ENCODE measurements around the gene ZNF888.
"Not testable (repeated sequence)": the region's sequence is repeated elsewhere in the genome, so short reads cannot be mapped to it uniquely, and the experiment has no call there.

Gene ZNF888

DNA sequence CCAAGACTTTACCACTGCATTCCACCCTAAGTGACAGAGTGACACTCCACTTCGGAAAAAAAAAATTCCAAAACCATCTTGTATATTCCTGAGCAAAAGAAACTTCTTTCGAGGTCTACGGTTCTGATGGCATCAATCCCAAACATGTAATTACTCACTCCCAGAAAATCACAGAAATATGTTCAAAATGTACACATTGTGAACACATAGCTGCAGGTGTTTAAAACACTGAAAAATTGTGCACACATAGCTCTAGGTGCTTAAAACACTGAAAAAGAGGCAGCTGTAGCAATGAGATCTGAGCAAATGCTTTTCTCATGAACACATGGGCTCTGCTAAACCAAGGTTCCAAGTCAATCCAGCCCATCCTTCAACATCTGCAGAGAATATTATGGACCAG, 51.8 kb downstream of the ZNF888 start:
- H2BK15ac ChIP-seq (ENCODE audit: low read depth, poor library complexity, severe bottlenecking): no peak overlapping the region
- no peak overlapping the region for H3K23ac ChIP-seq (ENCODE audit: low read length in 2 of 2)
- no peak overlapping the region for H3K14ac ChIP-seq (ENCODE audit: low read length in 2 of 2)
- H3K27me3 ChIP-seq (ENCODE audit: control insufficient read depth in 1 of 2, insufficient read depth in 1 of 2, low read length in 2 of 2): no peaks in the 10 kb centered on the region
- no peak overlapping the region for H4K8ac ChIP-seq (ENCODE audit: low read length)
- H3K9me3 ChIP-seq (ENCODE audit: control insufficient read depth, low read length): peaks cover 20% of the 10 kb centered on the region
- no peak overlapping the region for H3K9ac ChIP-seq (ENCODE audit: low read length)
- no peak overlapping the region for H2BK5ac ChIP-seq (ENCODE audit: low read depth, low read length, poor library complexity, severe bottlenecking)
- H3K4ac ChIP-seq (ENCODE audit: low read depth in 1 of 2, low read length in 2 of 2): no peak overlapping the region
- DNase-seq: no peak
- WGBS: 80% methylated on average over 3 of the region's 3 CpGs
- H3K4me3 ChIP-seq (ENCODE audit: insufficient read depth in 1 of 2, low read depth in 1 of 2, low read length in 2 of 2): no peak overlapping the region
- no peaks in the 10 kb centered on the region for H3K4me1 ChIP-seq (ENCODE audit: control insufficient read depth, insufficient read depth, low read depth, low read length)
- H3K18ac ChIP-seq (ENCODE audit: low read depth in 1 of 2, low read length in 2 of 2): no peak overlapping the region
- no peaks in the 10 kb centered on the region for H3K36me3 ChIP-seq (ENCODE audit: control insufficient read depth in 1 of 2, insufficient read depth in 2 of 2, low read depth in 1 of 2, low read length in 2 of 2)
- H2BK12ac ChIP-seq (ENCODE audit: low read length in 2 of 2): no peak overlapping the region
- H2BK120ac ChIP-seq (ENCODE audit: low read depth, low read length): no peak overlapping the region
- H3K27ac ChIP-seq (ENCODE audit: low read length, poor library complexity, severe bottlenecking): no peak overlapping the region
- no peak overlapping the region for H3K4me2 ChIP-seq (ENCODE audit: low read length, poor library complexity, severe bottlenecking)
- no peak overlapping the region for H2AK5ac ChIP-seq (ENCODE audit: low read length, severe bottlenecking)
- no peaks in the 10 kb centered on the region for H3K79me1 ChIP-seq (replicated peaks; ENCODE audit: low read length, poor library complexity, severe bottlenecking)
- no peak overlapping the region for H2AFZ ChIP-seq (ENCODE audit: low read depth, low read length)
- no peak overlapping the region for H4K91ac ChIP-seq (ENCODE audit: low read length)

DNA sequence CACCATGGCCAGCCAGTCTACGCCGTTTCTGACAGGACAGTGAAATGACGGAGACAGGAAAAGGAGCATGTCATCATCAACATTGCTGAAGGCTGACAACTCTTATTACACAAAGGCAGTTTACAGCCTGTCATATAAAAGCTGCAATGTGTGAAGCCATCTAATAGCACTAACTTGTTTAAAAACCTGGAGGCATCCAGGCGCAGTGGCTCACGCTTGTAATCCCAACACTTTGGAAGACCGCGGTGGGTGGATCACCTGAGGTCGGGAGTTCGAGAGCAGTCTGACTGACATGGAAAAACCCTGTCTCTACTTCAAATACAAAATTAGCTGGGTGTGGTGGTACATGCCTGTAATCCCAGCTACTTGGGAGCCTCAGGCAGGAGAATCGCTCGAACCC, 55.2 kb downstream of the ZNF888 start:
- not testable (repeated sequence) for H3K23ac ChIP-seq (ENCODE audit: low read length in 2 of 2); H4K8ac ChIP-seq (ENCODE audit: low read length); H3K9ac ChIP-seq (ENCODE audit: low read length); H3K79me1 ChIP-seq (replicated peaks; ENCODE audit: low read length, poor library complexity, severe bottlenecking); H3K36me3 ChIP-seq (ENCODE audit: control insufficient read depth in 1 of 2, insufficient read depth in 2 of 2, low read depth in 1 of 2, low read length in 2 of 2); H2AK5ac ChIP-seq (ENCODE audit: low read length, severe bottlenecking); H3K27me3 ChIP-seq (ENCODE audit: control insufficient read depth in 1 of 2, insufficient read depth in 1 of 2, low read length in 2 of 2); H3K4me1 ChIP-seq (ENCODE audit: control insufficient read depth, insufficient read depth, low read depth, low read length); DNase-seq; H3K4ac ChIP-seq (ENCODE audit: low read depth in 1 of 2, low read length in 2 of 2); H2BK15ac ChIP-seq (ENCODE audit: low read depth, poor library complexity, severe bottlenecking); H2BK12ac ChIP-seq (ENCODE audit: low read length in 2 of 2); H3K18ac ChIP-seq (ENCODE audit: low read depth in 1 of 2, low read length in 2 of 2); H2BK120ac ChIP-seq (ENCODE audit: low read depth, low read length); H3K4me3 ChIP-seq (ENCODE audit: insufficient read depth in 1 of 2, low read depth in 1 of 2, low read length in 2 of 2); H3K14ac ChIP-seq (ENCODE audit: low read length in 2 of 2); H4K91ac ChIP-seq (ENCODE audit: low read length); H2BK5ac ChIP-seq (ENCODE audit: low read depth, low read length, poor library complexity, severe bottlenecking); H3K4me2 ChIP-seq (ENCODE audit: low read length, poor library complexity, severe bottlenecking); H2AFZ ChIP-seq (ENCODE audit: low read depth, low read length); H3K27ac ChIP-seq (ENCODE audit: low read length, poor library complexity, severe bottlenecking)
- WGBS: 93% methylated on average over 10 of the region's 11 CpGs
- peaks cover 12% of the 10 kb centered on the region for H3K9me3 ChIP-seq (ENCODE audit: control insufficient read depth, low read length)

DNA sequence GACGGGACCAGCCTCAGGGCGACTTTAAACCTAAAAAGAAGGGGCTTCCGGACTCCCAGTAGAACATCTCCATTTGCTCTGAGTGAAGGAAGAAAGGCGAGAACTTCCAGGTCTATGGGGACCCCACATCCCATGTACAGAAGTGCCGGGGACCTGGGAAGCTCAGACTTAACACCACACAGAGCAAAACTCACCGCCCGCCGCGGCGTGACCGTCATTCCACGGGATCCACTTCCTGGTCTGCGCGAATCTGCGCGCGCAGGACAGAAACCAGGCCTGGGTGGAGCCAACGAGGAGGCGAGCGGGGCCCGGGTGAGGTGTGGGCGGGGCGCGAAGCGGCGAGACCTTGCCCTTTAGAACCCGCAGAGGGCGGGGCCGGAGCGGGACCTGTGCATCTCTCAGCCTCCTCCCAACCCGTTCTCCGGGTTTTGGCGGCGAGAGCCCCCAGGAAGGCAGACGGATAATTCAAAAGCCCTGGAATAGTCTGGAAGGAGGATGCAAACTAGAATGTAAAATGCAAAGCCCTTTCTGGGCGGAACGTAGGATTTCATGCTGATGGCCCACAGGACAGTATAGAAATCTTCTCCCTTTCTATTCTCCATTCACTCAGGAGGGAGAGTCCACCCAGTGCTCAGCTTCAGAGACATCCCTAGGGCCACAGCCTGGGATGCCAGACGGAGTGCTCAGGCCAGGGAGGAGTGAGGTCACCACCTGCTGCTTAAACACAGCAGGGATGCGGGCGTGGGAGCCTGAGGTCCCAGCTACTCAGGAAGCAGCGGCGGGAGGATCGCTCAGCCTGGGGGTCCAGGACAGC, 65.6 kb downstream of the ZNF888 start, which contains the start of gene ZNF468:
TSS of gene ZNF468 (minus strand) at position 242 of the 814 bp plus-strand sequence. CDS start 3,347 bp downstream, outside the sequence.
- H4K91ac ChIP-seq (ENCODE audit: low read length); H2BK120ac ChIP-seq (ENCODE audit: low read depth, low read length); H3K14ac ChIP-seq (ENCODE audit: low read length in 2 of 2); H3K23ac ChIP-seq (ENCODE audit: low read length in 2 of 2); H2BK12ac ChIP-seq (ENCODE audit: low read length in 2 of 2); H2AK5ac ChIP-seq (ENCODE audit: low read length, severe bottlenecking); H3K4me1 ChIP-seq (ENCODE audit: control insufficient read depth, insufficient read depth, low read depth, low read length); H2BK5ac ChIP-seq (ENCODE audit: low read depth, low read length, poor library complexity, severe bottlenecking); H3K79me1 ChIP-seq (replicated peaks; ENCODE audit: low read length, poor library complexity, severe bottlenecking); H3K27me3 ChIP-seq (ENCODE audit: control insufficient read depth in 1 of 2, insufficient read depth in 1 of 2, low read length in 2 of 2); H2BK15ac ChIP-seq (ENCODE audit: low read depth, poor library complexity, severe bottlenecking): not testable (repeated sequence)
- Histone ChIP-seq H2AFZ (ENCODE audit: low read depth, low read length) (peak within 1 kb of the TSS; percentile 85), H3K27ac (ENCODE audit: low read length, poor library complexity, severe bottlenecking) (peak within 1 kb of the TSS; percentile 21), H3K36me3 (ENCODE audit: control insufficient read depth in 1 of 2, insufficient read depth in 2 of 2, low read depth in 1 of 2, low read length in 2 of 2) (peaks cover 13 to 17% of the 10 kb centered on the region in 2 experiments), H3K9me3 (ENCODE audit: control insufficient read depth, low read length) (peaks cover 13% of the 10 kb centered on the region), H3K18ac (ENCODE audit: low read depth in 1 of 2, low read length in 2 of 2) (peak within 1 kb of the TSS in 1 of 2 experiments; percentile 33), H3K4ac (ENCODE audit: low read depth in 1 of 2, low read length in 2 of 2) (peak within 1 kb of the TSS in 1 of 2 experiments; percentile 28), H4K8ac (ENCODE audit: low read length) (peak within 1 kb of the TSS; percentile 85), H3K4me3 (ENCODE audit: insufficient read depth in 1 of 2, low read depth in 1 of 2, low read length in 2 of 2) (peak within 1 kb of the TSS; percentile 66 to 89), H3K9ac (ENCODE audit: low read length) (peak within 1 kb of the TSS; percentile 92), H3K4me2 (ENCODE audit: low read length, poor library complexity, severe bottlenecking) (peak within 1 kb of the TSS; percentile 79)
- peak; percentile 67 for DNase-seq
- WGBS: 15% methylated on average over 22 of the region's 43 CpGs

DNA sequence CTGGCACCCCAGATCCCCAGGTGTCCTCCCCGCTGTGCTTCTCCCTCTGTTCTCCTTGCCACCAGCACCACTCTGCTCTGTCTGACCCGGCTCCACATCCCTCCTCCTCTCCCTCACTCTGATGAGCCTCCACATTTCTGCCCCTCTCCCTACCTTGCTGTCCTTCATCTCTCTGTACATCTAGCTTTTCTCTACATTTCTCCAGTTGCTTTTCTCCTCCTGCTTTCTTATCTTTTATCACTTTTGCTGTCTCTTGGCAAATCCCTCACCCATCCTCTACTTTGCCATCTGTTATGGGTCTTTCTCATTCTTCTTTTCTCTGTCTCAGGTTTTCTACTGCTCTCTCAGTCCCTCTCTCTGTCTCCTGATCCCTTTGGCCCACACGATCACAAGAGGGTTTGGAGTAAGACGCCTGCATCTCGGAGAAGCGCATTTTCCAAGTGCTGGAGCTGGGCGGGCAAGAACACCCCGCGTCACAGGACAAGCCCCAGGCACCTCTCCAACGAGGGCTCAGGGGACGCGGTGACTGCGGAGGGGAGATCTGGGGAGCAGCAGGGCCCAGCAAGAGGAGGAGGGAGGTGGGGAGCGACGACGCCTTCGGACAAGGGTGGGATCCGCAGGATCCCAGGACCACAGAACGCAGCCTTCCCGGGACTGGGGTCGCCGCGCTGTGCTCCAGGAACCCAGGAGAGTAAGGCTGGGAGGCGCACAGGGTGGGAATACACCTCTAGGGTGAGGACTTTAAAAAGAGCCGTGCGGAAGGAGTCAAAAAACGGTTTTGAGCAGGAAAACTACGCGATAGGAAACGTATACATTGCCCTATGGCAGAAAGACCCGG, 66.5 kb downstream of the ZNF888 start:
- not testable (repeated sequence) for H4K91ac ChIP-seq (ENCODE audit: low read length); H2BK15ac ChIP-seq (ENCODE audit: low read depth, poor library complexity, severe bottlenecking); H3K14ac ChIP-seq (ENCODE audit: low read length in 2 of 2); H4K8ac ChIP-seq (ENCODE audit: low read length); H2BK120ac ChIP-seq (ENCODE audit: low read depth, low read length); H3K27me3 ChIP-seq (ENCODE audit: control insufficient read depth in 1 of 2, insufficient read depth in 1 of 2, low read length in 2 of 2); H3K23ac ChIP-seq (ENCODE audit: low read length in 2 of 2); H3K9me3 ChIP-seq (ENCODE audit: control insufficient read depth, low read length); H2BK5ac ChIP-seq (ENCODE audit: low read depth, low read length, poor library complexity, severe bottlenecking); H2BK12ac ChIP-seq (ENCODE audit: low read length in 2 of 2); H2AK5ac ChIP-seq (ENCODE audit: low read length, severe bottlenecking); H3K4me1 ChIP-seq (ENCODE audit: control insufficient read depth, insufficient read depth, low read depth, low read length); H3K27ac ChIP-seq (ENCODE audit: low read length, poor library complexity, severe bottlenecking)
- WGBS: 5% methylated on average over 25 of the region's 31 CpGs
- Histone ChIP-seq H3K4me3 (ENCODE audit: insufficient read depth in 1 of 2, low read depth in 1 of 2, low read length in 2 of 2) (peak overlapping the region; percentile 66 to 89), H3K4me2 (ENCODE audit: low read length, poor library complexity, severe bottlenecking) (peak overlapping the region; percentile 23), H2AFZ (ENCODE audit: low read depth, low read length) (peak overlapping the region; percentile 82), H3K4ac (ENCODE audit: low read depth in 1 of 2, low read length in 2 of 2) (peak overlapping the region in 1 of 2 experiments; percentile 28), H3K18ac (ENCODE audit: low read depth in 1 of 2, low read length in 2 of 2) (peak overlapping the region in 1 of 2 experiments; percentile 33), H3K79me1 (replicated peaks; ENCODE audit: low read length, poor library complexity, severe bottlenecking) (peaks cover 11% of the 10 kb centered on the region), H3K36me3 (ENCODE audit: control insufficient read depth in 1 of 2, insufficient read depth in 2 of 2, low read depth in 1 of 2, low read length in 2 of 2) (peaks cover 20 to 25% of the 10 kb centered on the region in 2 experiments), H3K9ac (ENCODE audit: low read length) (peak overlapping the region; percentile 92)
- DNase-seq: peak; percentile 37

All from mesenchymal stem cell (in vitro differentiated cells and primary cell).